MCF 10A (cell line): ENCODE data around the gene CACUL1. TPM values are rescaled to one million over a fixed set of nuclear protein-coding genes. Genes with fewer than 3 reads are reported as not detected.
A peak's percentile ranks its signal among the peaks of the same experiment; 100 is the strongest.
"Not testable (repeated sequence)": the region's sequence is repeated elsewhere in the genome, so short reads cannot be mapped to it uniquely, and the experiment has no call there.

Source experiments
- BruUV-seq: library from RNA; stranded (reverse); fragments of 400-500 nt; replicated peaks from 2 replicates; lab custom pipeline; 2021; lab: Mats Ljungman, UMichigan
- CTCF ChIA-PET: fragments of 300-600 bp; sonication (Branson Sonifier 250); formaldehyde crosslinking; extraction: SDS; loops from one replicate; lab custom pipeline; 2021; ENCODE audit warnings: antibody characterized with exemption, inconsistent platforms; lab: Yijun Ruan, JAX
- POLR2A ChIA-PET: fragments of 300-600, 350-650 bp; sonication (Branson Sonifier 250); formaldehyde crosslinking; extraction: SDS; loops from one replicate; lab custom pipeline; 2020; ENCODE audit warnings: antibody characterized with exemption, inconsistent platforms; lab: Yijun Ruan, JAX
- DNase-seq: peaks from one replicate; pipeline ENCODE4 v3.0.0-alpha.2; 2018; ENCODE audit not compliant: unreplicated experiment
- H3K27ac Mint-ChIP-seq: one replicate; pipeline ENCODE4 v1.8.0; 2022; ENCODE audit warnings: mild to moderate bottlenecking, low read depth, mixed read lengths; ENCODE audit not compliant: unreplicated experiment
- H3K27me3 Mint-ChIP-seq: one replicate; pipeline ENCODE4 v1.8.0; 2022; ENCODE audit warnings: mixed read lengths; ENCODE audit not compliant: insufficient read depth, unreplicated experiment
- H3K36me3 Mint-ChIP-seq: one replicate; pipeline ENCODE4 v1.8.0; 2022; ENCODE audit warnings: mild to moderate bottlenecking, moderate library complexity, mixed read lengths; ENCODE audit not compliant: insufficient read depth, unreplicated experiment
- H3K4me1 Mint-ChIP-seq: one replicate; pipeline ENCODE4 v1.8.0; 2022; ENCODE audit warnings: mixed read lengths; ENCODE audit not compliant: insufficient read depth, unreplicated experiment
- H3K4me3 Mint-ChIP-seq: one replicate; pipeline ENCODE4 v1.8.0; 2022; ENCODE audit warnings: mild to moderate bottlenecking, moderate library complexity, mixed read lengths; ENCODE audit not compliant: unreplicated experiment
- H3K9me3 Mint-ChIP-seq: one replicate; pipeline ENCODE4 v1.8.0; 2022; ENCODE audit warnings: mixed read lengths; ENCODE audit not compliant: unreplicated experiment
- CTCF ChIP-seq: fragments of 200-600 bp; IDR thresholded peaks from one replicate; pipeline ENCODE4 v1.8.0; 2022; ENCODE audit warnings: antibody characterized with exemption, mild to moderate bottlenecking; ENCODE audit not compliant: unreplicated experiment
- intact Hi-C: fragments of 100-400 bp; cut with micrococcal nuclease; formaldehyde crosslinking; loops from 2 replicates; pipeline ENCODE4 v1.14.1; 2022
- total RNA-seq: library from RNA; stranded (reverse); gene quantifications from 2 replicates; pipeline ENCODE4 v1.2.3, GENCODE V29; 2022

CACUL1 gene
- total RNA-seq, 1 experiment from 2014 or later = 45.9 TPM

DNA sequence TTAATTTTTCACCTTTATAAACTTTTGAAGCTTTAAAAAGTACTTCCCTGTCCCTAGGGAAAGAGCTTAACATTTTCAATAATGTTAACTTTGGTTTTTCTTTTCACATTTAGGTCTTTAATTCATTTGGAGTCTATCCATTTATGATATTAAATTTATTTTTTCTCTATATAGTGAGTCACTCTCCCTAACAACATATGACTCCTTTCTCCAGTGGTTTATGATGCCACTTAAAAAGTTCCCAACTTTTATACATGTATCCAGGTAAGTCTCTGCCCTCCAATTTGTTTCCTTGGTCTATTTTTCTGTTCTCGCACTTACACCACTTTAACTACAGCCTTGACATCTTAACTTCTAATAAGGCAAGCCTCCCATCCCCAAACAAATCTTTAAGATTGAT lies 3.5 kb downstream of the CACUL1 start:
- ChIA-PET POLR2A (interaction anchor here (1.2 to 1.7 kb wide), 4 partner anchors 9 to 280 kb away, joined by 3 to 6 read pairs (median 6); no protein-coding TSS in a partner anchor), CTCF (no interaction called here)
- Mint-ChIP-seq H3K9me3 (no peaks in the 10 kb centered on the region), H3K27me3 (no peaks in the 10 kb centered on the region), H3K36me3 (peaks cover 22% of the 10 kb centered on the region), H3K27ac (peak overlapping the region; percentile 66), H3K4me3 (no peak overlapping the region), H3K4me1 (peaks cover 38% of the 10 kb centered on the region)
- no peak for DNase-seq
- TF ChIP-seq CTCF = no peak
- intact Hi-C loops = loop anchor here (5.0 kb wide), 1 partner anchor 276 kb away; the partner anchor contains the start of gene NANOS1
- BruUV-seq = no TSS peak

DNA sequence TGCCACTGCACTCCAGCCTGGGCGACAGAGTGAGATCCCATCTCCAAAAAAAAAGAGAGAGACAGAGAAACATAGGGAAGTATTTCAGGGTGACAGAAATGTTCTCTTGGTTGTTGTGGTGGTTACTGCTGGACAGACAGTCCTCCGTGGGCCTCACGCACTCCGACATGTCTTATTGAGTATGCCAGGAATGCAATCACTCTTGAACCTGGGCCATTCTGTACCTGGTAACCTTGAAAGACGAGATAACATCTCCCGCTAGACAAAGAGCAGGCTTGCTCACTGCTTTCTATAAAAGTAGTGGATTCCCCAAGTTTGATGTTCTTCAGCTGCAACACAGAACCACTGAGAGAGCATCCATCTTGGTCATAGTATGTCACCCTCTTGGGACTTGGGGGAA lies 6.7 kb downstream of the CACUL1 start:
- peaks cover 61% of the 10 kb centered on the region for H3K4me1 Mint-ChIP-seq
- H3K27ac Mint-ChIP-seq = no peak overlapping the region
- no peak for DNase-seq
- H3K4me3 Mint-ChIP-seq = no peak overlapping the region
- no peaks in the 10 kb centered on the region for H3K27me3 Mint-ChIP-seq
- H3K36me3 Mint-ChIP-seq = peaks cover 21% of the 10 kb centered on the region
- ChIA-PET POLR2A (no interaction called here), CTCF (interaction anchor here (1.0 kb wide), 1 partner anchor 181 kb away, joined by 7 read pairs; no protein-coding TSS in a partner anchor)
- no peaks in the 10 kb centered on the region for H3K9me3 Mint-ChIP-seq
- intact Hi-C loops = no loop called here
- TF ChIP-seq CTCF = no peak
- no TSS peak for BruUV-seq

GRCh38 chr10:118746246-118746645 lies 8.5 kb downstream of the CACUL1 start:
- H3K4me1 Mint-ChIP-seq = peaks cover 70% of the 10 kb centered on the region
- ChIA-PET POLR2A (interaction anchor here (0.7 to 1.6 kb wide), 3 partner anchors 9 to 14 kb away, joined by 3 to 4 read pairs (median 4); partner anchors contain the start of gene CACUL1), CTCF (interaction anchor here (1.1 kb wide), 1 partner anchor 11 kb away, joined by 3 read pairs; no protein-coding TSS in a partner anchor)
- no peak for TF ChIP-seq CTCF
- no TSS peak for BruUV-seq
- H3K4me3 Mint-ChIP-seq = no peak overlapping the region
- intact Hi-C loops = no loop called here
- H3K27ac Mint-ChIP-seq = no peak overlapping the region
- no peaks in the 10 kb centered on the region for H3K9me3 Mint-ChIP-seq
- peaks cover 21% of the 10 kb centered on the region for H3K36me3 Mint-ChIP-seq
- H3K27me3 Mint-ChIP-seq = no peaks in the 10 kb centered on the region
- DNase-seq = no peak

- peak; percentile 74 for DNase-seq
- H3K27ac Mint-ChIP-seq = peak overlapping the region; percentile 81
- intact Hi-C loops = no loop called here
Measured at GRCh38 chr10:118745056-118745455, 9.7 kb downstream of the CACUL1 start.

GRCh38 chr10:118744346-118744918 lies 10.3 kb downstream of the CACUL1 start:
- Mint-ChIP-seq H3K27ac (peak overlapping the region; percentile 81), H3K36me3 (peaks cover 14% of the 10 kb centered on the region), H3K4me3 (peak overlapping the region; percentile 67), H3K4me1 (peaks cover 64% of the 10 kb centered on the region)
- H3K27me3 Mint-ChIP-seq, CTCF ChIA-PET, H3K9me3 Mint-ChIP-seq, BruUV-seq: not testable (repeated sequence)
- POLR2A ChIA-PET = interaction anchor here (0.6 to 2.8 kb wide), 5 partner anchors 9 to 359 kb away, joined by 3 to 35 read pairs (median 3); partner anchors contain the start of genes CACUL1 and DENND10
- peak; percentile 75 for DNase-seq
- intact Hi-C loops = loop anchor here (1.0 kb wide), 1 partner anchor 10 kb away; the partner anchor contains the start of gene CACUL1

More at GRCh38 chr10:118745056-118745455, 9.7 kb downstream of the CACUL1 start:
- peaks cover 64% of the 10 kb centered on the region for H3K4me1 Mint-ChIP-seq
- ChIA-PET POLR2A (interaction anchor here (0.6 to 2.8 kb wide), 4 partner anchors 8 to 359 kb away, joined by 3 to 35 read pairs (median 5); partner anchors contain the start of genes CACUL1 and DENND10), CTCF (no interaction called here)
- no peaks in the 10 kb centered on the region for H3K9me3 Mint-ChIP-seq
- peaks cover 20% of the 10 kb centered on the region for H3K36me3 Mint-ChIP-seq
- BruUV-seq = no TSS peak
- peak overlapping the region; percentile 67 for H3K4me3 Mint-ChIP-seq
- no peaks in the 10 kb centered on the region for H3K27me3 Mint-ChIP-seq
- TF ChIP-seq CTCF = no peak
